Central memory CD8-positive, alpha-beta T cell (primary cell): ENCODE measurements around the gene FAT1.

Experiments
- ATAC-seq: fragments of 150-1000 bp; cut with Tn5 transposase; replicated peaks from 2 replicates; pipeline ENCODE4 v1.10.0; 2022; ENCODE audit warnings: mild to moderate bottlenecking, moderate FRiP score, moderate number of reproducible peaks; ENCODE audit not compliant: poor library complexity, severe bottlenecking; ENCODE audit errors: extremely low read depth
- DNase-seq, 2 donors: peaks; one replicate each; pipeline ENCODE4 v3.0.0; 2021; ENCODE audit warnings: low spot score in 2 of 2
- H3K27ac Mint-ChIP-seq: one replicate; pipeline ENCODE4 v1.8.0; 2022; ENCODE audit warnings: low read depth, mild to moderate bottlenecking, moderate library complexity, mixed read lengths
- H3K27me3 Mint-ChIP-seq: one replicate; pipeline ENCODE4 v1.8.0; 2022; ENCODE audit warnings: mixed read lengths
- H3K36me3 Mint-ChIP-seq: one replicate; pipeline ENCODE4 v1.8.0; 2022; ENCODE audit warnings: mild to moderate bottlenecking, moderate library complexity, mixed read lengths; ENCODE audit not compliant: insufficient read depth
- H3K4me1 Mint-ChIP-seq: one replicate; pipeline ENCODE4 v1.8.0; 2022; ENCODE audit warnings: mixed read lengths
- H3K4me3 Mint-ChIP-seq: one replicate; pipeline ENCODE4 v1.8.0; 2022; ENCODE audit warnings: mild to moderate bottlenecking, moderate library complexity, mixed read lengths
- H3K9me3 Mint-ChIP-seq: one replicate; pipeline ENCODE4 v1.8.0; 2022; ENCODE audit warnings: mixed read lengths

Gene FAT1

GRCh38 chr4:186712690-186713089 lies 11.0 kb downstream of the FAT1 start:
- Mint-ChIP-seq H3K36me3 (no peaks in the 10 kb centered on the region), H3K4me3 (no peak overlapping the region), H3K27me3 (no peaks in the 10 kb centered on the region), H3K4me1 (no peaks in the 10 kb centered on the region), H3K27ac (no peak overlapping the region), H3K9me3 (peaks cover 19% of the 10 kb centered on the region)
- DNase-seq (no peak), ATAC-seq (no peak)

- no peaks in the 10 kb centered on the region for H3K27me3 Mint-ChIP-seq
- DNase-seq (no peak), ATAC-seq (no peak)
- no peaks in the 10 kb centered on the region for H3K4me1 Mint-ChIP-seq
- H3K9me3 Mint-ChIP-seq = peaks cover 12% of the 10 kb centered on the region
- H3K36me3 Mint-ChIP-seq = no peaks in the 10 kb centered on the region
- H3K4me3 Mint-ChIP-seq = no peak overlapping the region
- H3K27ac Mint-ChIP-seq = no peak overlapping the region
Measured at GRCh38 chr4:186710521-186711119, 13.0 kb downstream of the FAT1 start.

- no peaks in the 10 kb centered on the region for H3K4me1 Mint-ChIP-seq
- H3K4me3 Mint-ChIP-seq = no peak overlapping the region
- no peaks in the 10 kb centered on the region for H3K27me3 Mint-ChIP-seq
- ATAC-seq (no peak), DNase-seq (no peak)
- H3K27ac Mint-ChIP-seq = no peak overlapping the region
- H3K9me3 Mint-ChIP-seq = peaks cover 12% of the 10 kb centered on the region
- H3K36me3 Mint-ChIP-seq = no peaks in the 10 kb centered on the region
Measured at GRCh38 chr4:186709517-186709916, 14.1 kb downstream of the FAT1 start.

- Mint-ChIP-seq H3K4me1 (no peaks in the 10 kb centered on the region), H3K27me3 (no peaks in the 10 kb centered on the region), H3K4me3 (no peak overlapping the region), H3K9me3 (peaks cover 5% of the 10 kb centered on the region), H3K27ac (no peak overlapping the region), H3K36me3 (no peaks in the 10 kb centered on the region)
- DNase-seq (no peak), ATAC-seq (no peak)
Measured at GRCh38 chr4:186708554-186708953, 15.1 kb downstream of the FAT1 start.

- no peak for ATAC-seq
- H3K9me3 Mint-ChIP-seq = peaks cover 5% of the 10 kb centered on the region
Measured at GRCh38 chr4:186707996-186708395, 15.7 kb downstream of the FAT1 start.

GRCh38 chr4:186707574-186707973 lies 16.1 kb downstream of the FAT1 start:
- Mint-ChIP-seq H3K9me3 (peaks cover 5% of the 10 kb centered on the region), H3K4me1 (no peaks in the 10 kb centered on the region), H3K27me3 (no peaks in the 10 kb centered on the region), H3K4me3 (no peak overlapping the region), H3K27ac (no peak overlapping the region), H3K36me3 (no peaks in the 10 kb centered on the region)
- ATAC-seq (no peak), DNase-seq (no peak)

More at GRCh38 chr4:186707996-186708395, 15.7 kb downstream of the FAT1 start:
- H3K4me3 Mint-ChIP-seq = no peak overlapping the region
- H3K27me3 Mint-ChIP-seq = no peaks in the 10 kb centered on the region
- no peak overlapping the region for H3K27ac Mint-ChIP-seq
- H3K36me3 Mint-ChIP-seq = no peaks in the 10 kb centered on the region
- DNase-seq = no peak
- H3K4me1 Mint-ChIP-seq = no peaks in the 10 kb centered on the region

GRCh38 chr4:186704057-186704456 lies 19.6 kb downstream of the FAT1 start:
- Mint-ChIP-seq H3K4me3 (no peak overlapping the region), H3K27me3 (no peaks in the 10 kb centered on the region), H3K4me1 (no peaks in the 10 kb centered on the region), H3K9me3 (no peaks in the 10 kb centered on the region), H3K27ac (no peak overlapping the region), H3K36me3 (no peaks in the 10 kb centered on the region)
- ATAC-seq (no peak), DNase-seq (no peak)

GRCh38 chr4:186703510-186703909 lies 20.1 kb downstream of the FAT1 start:
- H3K9me3 Mint-ChIP-seq = peaks cover 1% of the 10 kb centered on the region
- no peak overlapping the region for H3K4me3 Mint-ChIP-seq
- DNase-seq = no peak
- no peak for ATAC-seq
- H3K4me1 Mint-ChIP-seq = no peaks in the 10 kb centered on the region
- no peak overlapping the region for H3K27ac Mint-ChIP-seq
- no peaks in the 10 kb centered on the region for H3K36me3 Mint-ChIP-seq
- H3K27me3 Mint-ChIP-seq = no peaks in the 10 kb centered on the region

GRCh38 chr4:186702940-186703339 lies 20.7 kb downstream of the FAT1 start:
- H3K4me3 Mint-ChIP-seq = no peak overlapping the region
- H3K27me3 Mint-ChIP-seq = no peaks in the 10 kb centered on the region
- H3K27ac Mint-ChIP-seq = no peak overlapping the region
- DNase-seq = no peak
- ATAC-seq = no peak
- no peaks in the 10 kb centered on the region for H3K36me3 Mint-ChIP-seq
- peaks cover 7% of the 10 kb centered on the region for H3K9me3 Mint-ChIP-seq
- H3K4me1 Mint-ChIP-seq = no peaks in the 10 kb centered on the region

GRCh38 chr4:186702297-186702696 lies 21.4 kb downstream of the FAT1 start:
- Mint-ChIP-seq H3K4me1 (no peaks in the 10 kb centered on the region), H3K9me3 (peaks cover 9% of the 10 kb centered on the region), H3K36me3 (no peaks in the 10 kb centered on the region), H3K27me3 (no peaks in the 10 kb centered on the region), H3K4me3 (no peak overlapping the region), H3K27ac (no peak overlapping the region)
- no peak for DNase-seq
- no peak for ATAC-seq

GRCh38 chr4:186701788-186702187 lies 21.9 kb downstream of the FAT1 start:
- no peak overlapping the region for H3K4me3 Mint-ChIP-seq
- ATAC-seq = no peak
- H3K27ac Mint-ChIP-seq = no peak overlapping the region
- DNase-seq = no peak
- no peaks in the 10 kb centered on the region for H3K27me3 Mint-ChIP-seq
- no peaks in the 10 kb centered on the region for H3K36me3 Mint-ChIP-seq
- no peaks in the 10 kb centered on the region for H3K4me1 Mint-ChIP-seq
- peaks cover 9% of the 10 kb centered on the region for H3K9me3 Mint-ChIP-seq

GRCh38 chr4:186701273-186701672 lies 22.4 kb downstream of the FAT1 start:
- peaks cover 9% of the 10 kb centered on the region for H3K9me3 Mint-ChIP-seq
- H3K27ac Mint-ChIP-seq = no peak overlapping the region
- H3K36me3 Mint-ChIP-seq = no peaks in the 10 kb centered on the region
- H3K27me3 Mint-ChIP-seq = no peaks in the 10 kb centered on the region
- no peaks in the 10 kb centered on the region for H3K4me1 Mint-ChIP-seq
- ATAC-seq (no peak), DNase-seq (no peak)
- H3K4me3 Mint-ChIP-seq = no peak overlapping the region

- no peak overlapping the region for H3K27ac Mint-ChIP-seq
- DNase-seq (no peak), ATAC-seq (no peak)
- no peaks in the 10 kb centered on the region for H3K4me1 Mint-ChIP-seq
- no peak overlapping the region for H3K4me3 Mint-ChIP-seq
- no peaks in the 10 kb centered on the region for H3K36me3 Mint-ChIP-seq
- H3K27me3 Mint-ChIP-seq = no peaks in the 10 kb centered on the region
- peaks cover 9% of the 10 kb centered on the region for H3K9me3 Mint-ChIP-seq
Measured at GRCh38 chr4:186700746-186701145, 22.9 kb downstream of the FAT1 start.
